Transverse colon (tissue), 4 donors: Measurements from ENCODE around the gene FOCAD. TPM values are rescaled to one million over a fixed set of nuclear protein-coding genes. Genes with fewer than 3 reads are reported as not detected.

Experiments
- DNase-seq: peaks from one replicate; pipeline ENCODE4 v3.0.0-alpha.2; 2019
- H3K27ac ChIP-seq, 4 donors: fragments of 200-600 bp; sonication (generic); 2 replicates each; pipeline ENCODE4 v1.5.1; 2016 to 2018; ENCODE audit warnings: inconsistent platforms in 4 of 4
- H3K27me3 ChIP-seq: fragments of 200-600 bp; sonication (generic); 2 replicates; pipeline ENCODE4 v1.5.1; 2017; ENCODE audit warnings: inconsistent platforms
- H3K36me3 ChIP-seq, 4 donors: fragments of 200-600 bp; sonication (generic); 2 replicates each; pipeline ENCODE4 v1.5.1; 2017 to 2019; ENCODE audit warnings: inconsistent platforms in 4 of 4
- H3K4me1 ChIP-seq, 4 donors: fragments of 200-600 bp; sonication (generic); 2 replicates each; pipeline ENCODE4 v1.5.1; 2017 to 2020; ENCODE audit warnings: inconsistent platforms in 4 of 4
- H3K4me3 ChIP-seq, 4 donors: fragments of 200-600 bp; sonication (generic); 1 replicate in 1 of 4; 2 replicates in 3 of 4; pipeline versions ENCODE4 v1.5.1 to v1.6.1; 2017 to 2019; ENCODE audit warnings: inconsistent platforms in 4 of 4
- H3K9me3 ChIP-seq, 2 donors: fragments of 200-600 bp; sonication (generic); 2 replicates each; pipeline ENCODE4 v1.5.1; 2017 to 2019; ENCODE audit warnings: inconsistent platforms in 2 of 2
- EP300 ChIP-seq: sonication (generic); formaldehyde crosslinking; IDR thresholded peaks from one replicate; pipeline ENCODE4 v1.6.1; 2017; ENCODE audit warnings: antibody characterized with exemption, low read depth
- POLR2A ChIP-seq: fragments of 450-650 bp; IDR thresholded peaks from one replicate; pipeline ENCODE4 v1.6.1; 2016; ENCODE audit warnings: antibody characterized with exemption, mild to moderate bottlenecking, moderate library complexity
- POLR2AphosphoS5 ChIP-seq, 3 donors: sonication (generic); formaldehyde crosslinking; IDR thresholded peaks; one replicate each; pipeline ENCODE4 v1.6.1; 2016; ENCODE audit warnings: antibody characterized with exemption in 3 of 3
- WGBS, 2 donors: methylation state at CpG; one replicate each; pipeline ENCODE4 v1.1.5; 2018; ENCODE audit warnings: low coverage in 1 of 2; 5-methylcytosine and 5-hydroxymethylcytosine counted together
- in situ Hi-C, 4 donors: fragments of 200-750 bp; cut with MboI; loops; one replicate each; pipeline versions ENCODE4 v1.15.0 to v1.15.1; 2017; ENCODE audit warnings: low sequenced_read_pairs in 3 of 4, low pct_ligation_motif_present in 1 of 4, low pct_unique_long_range_greater_than_20kb in 1 of 4
- intact Hi-C: fragments of 100-400 bp; cut with DNase I; formaldehyde crosslinking; loops from one replicate; pipeline ENCODE4 v1.15.1; 2023; ENCODE audit warnings: low total_unique reads
- total RNA-seq, 4 donors: library from RNA; depleted of rRNA; stranded (reverse); fragments of >200 nt; gene quantifications; one replicate each; pipeline ENCODE4 v1.1.0, GENCODE V29; 2016
- TF ChIP-seq, protein P1 (sequence below), 5 experiments: fragments of 200-600 bp in 3 of 5; fragments of 450-650 bp in 2 of 5; sonication (generic) in 3 of 5; IDR thresholded peaks; 1 replicate in 2 of 5; 2 replicates in 3 of 5; pipeline ENCODE4 v1.5.1; 2016 to 2017; ENCODE audit warnings: antibody characterized with exemption in 5 of 5, inconsistent platforms in 3 of 5, mild to moderate bottlenecking in 2 of 5, moderate library complexity in 1 of 5

FOCAD gene
- total RNA-seq, 4 donors from 2014 or later, result 7.8 to 41.2 (median 32.0) TPM

DNA sequence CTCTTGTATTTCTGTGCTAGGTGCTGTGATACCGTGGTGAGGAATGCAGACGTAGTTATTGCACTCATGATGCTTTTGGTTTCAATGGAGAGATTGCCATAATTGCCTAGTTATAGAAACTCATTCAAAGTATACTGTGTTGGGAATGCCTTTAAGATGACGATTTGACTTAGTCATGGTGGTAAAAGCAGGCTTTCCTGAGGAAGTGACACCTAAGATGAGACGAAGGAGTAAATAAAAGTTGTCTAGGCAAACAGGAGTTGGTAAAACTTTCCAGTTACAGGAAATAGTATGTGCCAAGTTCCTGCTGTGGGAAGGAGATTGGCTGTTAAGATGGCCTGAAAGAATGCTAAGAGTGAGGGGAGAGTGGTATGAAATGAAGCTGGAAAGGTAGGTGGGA lies 48.1 kb downstream of the FOCAD start:
- Histone ChIP-seq H3K36me3 (no peaks in the 10 kb centered on the region), H3K27ac (no peak overlapping the region), H3K9me3 (no peaks in the 10 kb centered on the region), H3K4me3 (no peak overlapping the region), H3K4me1 (peaks cover 0 to 9% (median 0%) of the 10 kb centered on the region in 4 donors), H3K27me3 (no peaks in the 10 kb centered on the region)
- WGBS, 2 donors, result 69 to 71% methylated on average over 4 of the region's 4 CpGs
- DNase-seq, result no peak
- intact Hi-C loops (no loop called here), in situ Hi-C loops (no loop called here)
- no peak for TF ChIP-seq EP300

DNA sequence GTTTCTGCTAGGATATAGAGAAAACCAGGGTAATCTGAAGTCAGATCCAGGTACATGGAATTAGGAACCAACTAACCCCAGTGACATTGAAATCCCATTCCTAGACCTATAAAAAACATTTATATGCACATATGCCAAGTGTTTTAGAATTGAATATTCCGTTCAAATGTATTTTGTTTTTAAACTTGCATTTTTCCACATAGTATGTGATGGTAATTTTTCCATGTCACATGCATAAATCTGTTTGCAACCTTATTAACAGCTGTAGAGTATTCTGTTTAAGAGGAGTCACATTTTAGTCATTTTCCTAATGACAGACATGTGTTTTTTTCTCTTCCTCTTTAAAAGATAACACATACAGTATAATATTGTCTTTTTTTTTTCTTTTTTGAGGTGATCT lies 50.2 kb downstream of the FOCAD start:
- in situ Hi-C loops (no loop called here), intact Hi-C loops (no loop called here)
- 82 to 86% methylated on average over 1 of the region's 1 CpG for WGBS, 2 donors
- H3K4me1 ChIP-seq, result no peaks in the 10 kb centered on the region
- DNase-seq, result no peak
- H3K27me3 ChIP-seq, result no peaks in the 10 kb centered on the region
- H3K4me3 ChIP-seq, result no peak overlapping the region
- H3K27ac ChIP-seq, result no peak overlapping the region
- no peaks in the 10 kb centered on the region for H3K36me3 ChIP-seq
- TF ChIP-seq POLR2A, result no peak
- TF ChIP-seq, protein P1, sequence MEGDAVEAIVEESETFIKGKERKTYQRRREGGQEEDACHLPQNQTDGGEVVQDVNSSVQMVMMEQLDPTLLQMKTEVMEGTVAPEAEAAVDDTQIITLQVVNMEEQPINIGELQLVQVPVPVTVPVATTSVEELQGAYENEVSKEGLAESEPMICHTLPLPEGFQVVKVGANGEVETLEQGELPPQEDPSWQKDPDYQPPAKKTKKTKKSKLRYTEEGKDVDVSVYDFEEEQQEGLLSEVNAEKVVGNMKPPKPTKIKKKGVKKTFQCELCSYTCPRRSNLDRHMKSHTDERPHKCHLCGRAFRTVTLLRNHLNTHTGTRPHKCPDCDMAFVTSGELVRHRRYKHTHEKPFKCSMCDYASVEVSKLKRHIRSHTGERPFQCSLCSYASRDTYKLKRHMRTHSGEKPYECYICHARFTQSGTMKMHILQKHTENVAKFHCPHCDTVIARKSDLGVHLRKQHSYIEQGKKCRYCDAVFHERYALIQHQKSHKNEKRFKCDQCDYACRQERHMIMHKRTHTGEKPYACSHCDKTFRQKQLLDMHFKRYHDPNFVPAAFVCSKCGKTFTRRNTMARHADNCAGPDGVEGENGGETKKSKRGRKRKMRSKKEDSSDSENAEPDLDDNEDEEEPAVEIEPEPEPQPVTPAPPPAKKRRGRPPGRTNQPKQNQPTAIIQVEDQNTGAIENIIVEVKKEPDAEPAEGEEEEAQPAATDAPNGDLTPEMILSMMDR (IDR thresholded peaks at IDR 0.05), result no peak
- no peak for TF ChIP-seq EP300
- no peak for TF ChIP-seq POLR2AphosphoS5 (IDR thresholded peaks at IDR 0.05)
- H3K9me3 ChIP-seq, result no peaks in the 10 kb centered on the region

DNA sequence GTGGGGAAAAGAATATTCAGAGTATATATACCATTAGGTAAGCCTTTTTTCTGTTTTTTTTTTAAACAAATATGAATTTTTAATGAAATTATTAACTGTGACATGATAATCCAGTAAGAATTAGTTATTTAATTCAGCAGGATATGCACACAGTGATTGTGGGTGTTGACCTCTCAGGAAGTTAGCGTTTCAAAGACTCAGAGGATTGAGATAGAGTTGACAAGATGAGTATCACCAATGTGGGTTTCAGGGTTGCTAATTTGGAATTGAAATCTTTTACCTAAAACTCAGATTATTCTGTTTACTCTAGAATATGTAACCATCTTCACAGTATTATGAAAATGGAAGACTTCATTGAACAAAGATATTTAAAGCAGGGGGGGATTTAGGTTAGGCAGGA lies 56.2 kb downstream of the FOCAD start:
- 90% methylated on average over 1 of the region's 1 CpG for WGBS, 2 donors
- TF ChIP-seq, protein P1 (IDR thresholded peaks at IDR 0.05), result no peak
- TF ChIP-seq POLR2AphosphoS5 (IDR thresholded peaks at IDR 0.05), result no peak
- no peak for TF ChIP-seq EP300
- no peak for TF ChIP-seq POLR2A
- Histone ChIP-seq H3K9me3 (no peaks in the 10 kb centered on the region), H3K27ac (no peak overlapping the region), H3K36me3 (no peaks in the 10 kb centered on the region), H3K4me1 (no peaks in the 10 kb centered on the region), H3K27me3 (no peaks in the 10 kb centered on the region), H3K4me3 (no peak overlapping the region)
- in situ Hi-C loops, result no loop called here
- intact Hi-C loops, result no loop called here
- no peak for DNase-seq

DNA sequence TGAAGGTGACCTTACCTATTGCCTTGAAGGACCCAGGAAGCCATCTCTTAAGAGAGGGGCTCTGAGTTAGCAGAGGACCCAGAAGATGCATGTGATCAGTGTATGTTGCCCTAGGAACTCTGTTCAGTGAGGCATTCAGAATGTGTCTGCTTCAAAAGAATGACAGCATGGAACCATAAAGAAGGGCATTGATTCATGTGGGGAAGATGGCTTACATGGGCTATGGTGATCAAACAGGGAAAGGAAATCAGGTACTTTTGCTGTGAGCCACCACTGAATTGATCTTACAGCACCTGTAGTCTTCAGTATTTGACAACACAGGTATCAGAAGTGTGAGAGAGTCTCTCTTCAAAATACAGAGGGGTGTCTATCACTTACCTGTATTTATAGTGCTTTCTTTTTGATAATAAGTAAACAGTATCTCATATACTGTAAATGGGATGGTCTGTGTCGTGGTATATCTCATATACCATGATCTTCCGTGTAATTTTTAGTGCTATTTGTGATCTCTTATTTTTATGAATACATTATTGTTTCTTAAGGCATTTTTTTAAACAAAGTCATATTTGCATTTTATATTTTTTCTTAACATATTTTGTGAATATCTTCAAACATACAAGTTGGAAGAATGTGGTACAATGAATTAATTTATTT lies 57.0 kb downstream of the FOCAD start:
- 94 to 96% methylated on average over 2 of the region's 2 CpGs for WGBS, 2 donors
- intact Hi-C loops, result no loop called here

More for the DNA sequence above, 57.0 kb downstream of the FOCAD start:
- no peaks in the 10 kb centered on the region for H3K4me1 ChIP-seq
- TF ChIP-seq POLR2AphosphoS5 (IDR thresholded peaks at IDR 0.05), result no peak
- TF ChIP-seq EP300, result no peak
- no peak for TF ChIP-seq POLR2A
- TF ChIP-seq, protein P1 (IDR thresholded peaks at IDR 0.05), result no peak
- H3K36me3 ChIP-seq, result no peaks in the 10 kb centered on the region
- no peaks in the 10 kb centered on the region for H3K9me3 ChIP-seq
- DNase-seq, result no peak
- in situ Hi-C loops, result no loop called here
- H3K27ac ChIP-seq, result no peak overlapping the region
- no peak overlapping the region for H3K4me3 ChIP-seq
- H3K27me3 ChIP-seq, result no peaks in the 10 kb centered on the region
